Measurements from ENCODE around the gene BHMT. TPM values are rescaled to one million over a fixed set of nuclear protein-coding genes. Genes with fewer than 3 reads are reported as not detected.
A peak's percentile ranks its signal among the peaks of the same experiment; 100 is the strongest.

The BHMT gene
- total and polyA plus RNA-seq, 9 of the 15 experiments (the other 6 are each of a cell fraction or from before 2014, with no cell fraction given), result not detected

DNA sequence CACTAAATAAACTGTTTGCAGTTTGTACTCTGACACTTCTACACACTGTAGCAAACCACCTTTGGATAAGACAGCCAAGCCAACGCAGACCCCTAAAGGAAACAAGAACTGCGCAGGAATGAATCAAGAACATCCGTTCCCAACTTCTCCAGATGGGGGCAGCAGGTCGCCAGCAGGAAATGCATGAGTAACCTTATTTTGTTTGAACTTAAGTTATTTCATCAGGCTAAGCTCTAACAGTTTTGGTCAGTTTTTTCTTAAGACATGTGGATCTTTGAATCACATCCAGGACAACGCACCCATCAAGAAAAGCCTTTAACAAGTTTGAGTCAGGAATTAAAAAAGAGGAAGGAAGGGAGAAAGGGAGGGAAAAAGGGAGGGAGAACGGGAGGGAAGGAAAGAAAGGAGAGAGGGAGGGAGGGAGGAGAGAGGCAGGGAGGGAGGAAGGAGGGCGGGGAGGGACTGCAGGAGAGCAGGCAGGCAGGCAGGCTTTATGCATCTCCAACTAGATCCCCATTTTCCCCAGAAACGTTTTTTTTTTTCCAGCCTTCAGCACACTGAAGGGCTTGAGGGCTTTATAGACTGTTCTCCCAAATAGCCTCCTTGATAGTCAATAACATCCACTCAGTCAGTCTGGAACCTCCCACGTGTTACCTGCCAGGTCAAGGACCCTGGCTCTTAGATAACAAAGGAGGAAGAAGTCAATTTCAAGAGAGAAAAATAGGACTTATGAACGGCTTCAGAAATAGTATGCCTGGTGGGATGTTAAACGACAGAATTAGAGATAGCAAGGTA lies 22.2 kb downstream of the BHMT start (continued):
- TF ChIP-seq HOMEZ (CRISPR knock-in tag; IDR thresholded peaks at IDR 0.05) (no peak), POLR3A (IDR thresholded peaks at IDR 0.05; ENCODE audit: borderline replicate concordance, extremely low read depth, insufficient read depth, insufficient read length) (no peak), LCOR (CRISPR knock-in tag; IDR thresholded peaks at IDR 0.05) (0 out of 2 replicates have a peak, but pooled peaks have one; percentile 44), GABPA (tag; conservative IDR thresholded peaks at IDR 0.05; ENCODE audit: low read depth) (peak; percentile 45), ZNF512 (tag; IDR thresholded peaks at IDR 0.05) (0 out of 2 replicates have a peak, but pooled peaks have one; percentile 43), FOXK1 (CRISPR knock-in tag; IDR thresholded peaks at IDR 0.05; ENCODE audit: borderline replicate concordance) (no peak), RBM17 (IDR thresholded peaks at IDR 0.05; ENCODE audit: borderline replicate concordance, low read depth, low read length) (no peak), HOXB6 (CRISPR knock-in tag; IDR thresholded peaks at IDR 0.05; ENCODE audit: borderline replicate concordance) (no peak), CTBP1 (IDR thresholded peaks at IDR 0.05; ENCODE audit: borderline replicate concordance) (0 out of 2 replicates have a peak, but pooled peaks have one; percentile 10), ZC3H11A (IDR thresholded peaks at IDR 0.05; ENCODE audit: low read depth, low read length) (peak; percentile 74; the same call in 1 of the 2 replicates), ZKSCAN3 (CRISPR knock-in tag; IDR thresholded peaks at IDR 0.05) (no peak), EP400 (IDR thresholded peaks at IDR 0.05) (peak; percentile 79), MAZ (CRISPR knock-in tag; conservative IDR thresholded peaks at IDR 0.05 in 1 of 2, IDR thresholded peaks at IDR 0.05 in 1 of 2) (peak; percentile 37 to 50; a peak in 2 of 4 replicates), EHMT2 (IDR thresholded peaks at IDR 0.05) (peak; percentile 46; the same call in 1 of the 2 replicates), MIER1 (IDR thresholded peaks at IDR 0.05; ENCODE audit: low read depth) (no peak), ZNF766 (CRISPR knock-in tag; conservative IDR thresholded peaks at IDR 0.05) (no peak), ATF4 (CRISPR knock-in tag; IDR thresholded peaks at IDR 0.05) (peak; percentile 61; the same call in 1 of the 2 replicates), SREBF2 (CRISPR knock-in tag; IDR thresholded peaks at IDR 0.05) (no peak), JUND (IDR thresholded peaks at IDR 0.05; ENCODE audit: borderline replicate concordance, low read depth, low read length) (peak; percentile 49; the same call in 1 of the 2 replicates), JUND (tag; IDR thresholded peaks at IDR 0.05; ENCODE audit: borderline replicate concordance, low read depth, low read length) (no peak), ZNF133 (CRISPR knock-in tag; IDR thresholded peaks at IDR 0.05) (no peak), FOSL1 (tag; conservative IDR thresholded peaks at IDR 0.05) (peak; percentile 34; the same call in 1 of the 2 replicates)
- TF ChIP-seq, protein P1, sequence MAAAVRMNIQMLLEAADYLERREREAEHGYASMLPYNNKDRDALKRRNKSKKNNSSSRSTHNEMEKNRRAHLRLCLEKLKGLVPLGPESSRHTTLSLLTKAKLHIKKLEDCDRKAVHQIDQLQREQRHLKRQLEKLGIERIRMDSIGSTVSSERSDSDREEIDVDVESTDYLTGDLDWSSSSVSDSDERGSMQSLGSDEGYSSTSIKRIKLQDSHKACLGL (CRISPR knock-in tag; IDR thresholded peaks at IDR 0.05; ENCODE audit: borderline replicate concordance, poor library complexity, severe bottlenecking), result no peak
